ENCODE measurements around the gene CAMTA1. TPM values are rescaled to one million over a fixed set of nuclear protein-coding genes. Genes with fewer than 3 reads are reported as not detected.
"Not testable (repeated sequence)": the region's sequence is repeated elsewhere in the genome, so short reads cannot be mapped to it uniquely, and the experiment has no call there.

Gene CAMTA1
- total RNA-seq, 1 donor from 2014 or later, result 109 TPM

DNA sequence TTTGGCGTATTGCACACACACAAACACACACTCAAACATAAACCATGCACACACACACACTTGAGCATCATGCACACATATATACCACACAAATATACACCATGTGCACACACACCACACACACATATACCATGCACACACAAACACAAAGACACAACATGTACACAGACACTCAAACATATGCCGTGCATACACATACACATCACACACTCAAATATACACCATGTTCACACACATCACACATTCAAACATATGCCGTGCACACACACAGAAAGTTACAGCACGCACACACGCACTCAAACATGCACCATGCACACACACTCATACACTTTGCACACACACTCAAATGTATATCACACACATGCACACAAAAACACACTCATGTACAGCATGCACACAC is 361.5 kb downstream of the CAMTA1 start:
- no peaks in the 10 kb centered on the region for H3K4me1 Mint-ChIP-seq
- no peak overlapping the region for H3K27ac Mint-ChIP-seq (ENCODE audit: unreplicated experiment)
- H3K9me3 Mint-ChIP-seq, result no peaks in the 10 kb centered on the region
- no peaks in the 10 kb centered on the region for H3K27me3 Mint-ChIP-seq (ENCODE audit: low read depth)
- TF ChIP-seq, protein P1, sequence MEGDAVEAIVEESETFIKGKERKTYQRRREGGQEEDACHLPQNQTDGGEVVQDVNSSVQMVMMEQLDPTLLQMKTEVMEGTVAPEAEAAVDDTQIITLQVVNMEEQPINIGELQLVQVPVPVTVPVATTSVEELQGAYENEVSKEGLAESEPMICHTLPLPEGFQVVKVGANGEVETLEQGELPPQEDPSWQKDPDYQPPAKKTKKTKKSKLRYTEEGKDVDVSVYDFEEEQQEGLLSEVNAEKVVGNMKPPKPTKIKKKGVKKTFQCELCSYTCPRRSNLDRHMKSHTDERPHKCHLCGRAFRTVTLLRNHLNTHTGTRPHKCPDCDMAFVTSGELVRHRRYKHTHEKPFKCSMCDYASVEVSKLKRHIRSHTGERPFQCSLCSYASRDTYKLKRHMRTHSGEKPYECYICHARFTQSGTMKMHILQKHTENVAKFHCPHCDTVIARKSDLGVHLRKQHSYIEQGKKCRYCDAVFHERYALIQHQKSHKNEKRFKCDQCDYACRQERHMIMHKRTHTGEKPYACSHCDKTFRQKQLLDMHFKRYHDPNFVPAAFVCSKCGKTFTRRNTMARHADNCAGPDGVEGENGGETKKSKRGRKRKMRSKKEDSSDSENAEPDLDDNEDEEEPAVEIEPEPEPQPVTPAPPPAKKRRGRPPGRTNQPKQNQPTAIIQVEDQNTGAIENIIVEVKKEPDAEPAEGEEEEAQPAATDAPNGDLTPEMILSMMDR (conservative IDR thresholded peaks at IDR 0.05), result no peak
- H3K4me3 Mint-ChIP-seq, result no peak overlapping the region
- H3K36me3 Mint-ChIP-seq (ENCODE audit: low read depth), result no peaks in the 10 kb centered on the region
- no peak for DNase-seq (ENCODE audit: low read depth, low spot score)

DNA sequence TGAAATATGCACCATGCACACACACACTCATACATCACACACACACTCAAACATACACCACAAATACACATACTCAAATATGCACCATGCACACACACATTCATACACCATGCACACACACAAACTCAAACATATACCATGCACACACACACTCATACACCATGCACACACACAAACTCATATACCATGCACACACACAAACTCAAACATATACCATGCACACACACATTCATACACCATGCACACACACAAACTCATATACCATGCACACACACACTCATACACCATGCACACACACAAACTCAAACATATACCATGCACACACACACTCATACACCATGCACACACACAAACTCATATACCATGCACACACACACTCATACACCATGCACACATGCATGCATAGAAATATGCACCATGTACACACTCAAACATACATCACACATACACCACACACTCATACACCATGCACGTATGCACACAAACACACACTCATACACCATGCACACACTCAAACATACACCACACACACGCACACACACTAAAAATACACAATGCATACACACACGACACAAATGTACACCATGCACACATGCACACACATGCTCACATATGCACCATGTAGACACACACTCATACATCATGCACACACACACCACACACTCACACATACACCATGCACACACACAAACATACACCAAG is 362.5 kb downstream of the CAMTA1 start:
- not testable (repeated sequence) for H3K9me3 Mint-ChIP-seq; H3K4me1 Mint-ChIP-seq; H3K27ac Mint-ChIP-seq (ENCODE audit: unreplicated experiment); DNase-seq (ENCODE audit: low read depth, low spot score); H3K27me3 Mint-ChIP-seq (ENCODE audit: low read depth); H3K4me3 Mint-ChIP-seq; H3K36me3 Mint-ChIP-seq (ENCODE audit: low read depth)

DNA sequence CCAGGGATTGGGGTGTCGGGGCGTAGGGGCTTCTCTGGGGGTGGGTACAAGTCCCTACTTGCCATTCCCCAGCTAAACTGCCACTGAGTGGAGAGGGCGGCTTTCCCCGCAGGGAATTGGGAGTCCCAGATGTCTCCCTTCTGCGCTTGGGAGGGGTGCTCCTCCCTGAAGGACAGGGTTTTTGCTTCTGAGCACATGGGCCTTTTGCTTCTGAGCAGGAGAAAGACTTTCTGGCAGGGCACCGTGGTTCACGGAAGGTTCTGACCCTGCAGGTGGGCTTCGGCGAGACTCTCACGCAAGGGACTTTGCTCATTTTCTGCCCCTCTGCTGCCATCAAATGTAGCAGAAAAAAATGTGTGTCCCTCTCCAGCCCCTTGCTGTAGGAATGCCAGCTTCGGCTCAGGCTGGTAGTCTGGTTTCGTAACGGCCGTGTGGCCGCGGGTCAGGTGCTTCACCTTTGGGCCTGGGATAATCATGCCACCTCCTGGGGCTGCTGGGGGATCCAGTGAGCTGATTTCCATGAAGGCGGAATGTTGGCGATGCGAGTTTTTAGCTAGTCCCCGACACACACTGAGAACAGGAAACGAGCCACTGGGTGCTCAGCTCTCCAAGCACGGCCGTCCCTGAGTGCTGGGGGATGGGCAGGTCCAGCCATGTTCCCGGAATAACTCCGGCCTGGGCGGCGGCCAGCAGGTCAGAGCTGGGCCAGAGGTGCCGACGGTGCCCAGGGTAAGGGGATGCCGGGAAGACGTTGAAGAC is 364.0 kb downstream of the CAMTA1 start:
- peaks cover 5% of the 10 kb centered on the region for H3K27me3 Mint-ChIP-seq (ENCODE audit: low read depth)
- H3K27ac Mint-ChIP-seq (ENCODE audit: unreplicated experiment), result no peak overlapping the region
- DNase-seq (ENCODE audit: low read depth, low spot score), result no peak
- H3K4me3 Mint-ChIP-seq, result no peak overlapping the region
- H3K4me1 Mint-ChIP-seq, result peaks cover 6% of the 10 kb centered on the region
- TF ChIP-seq, protein P1 (conservative IDR thresholded peaks at IDR 0.05), result no peak
- no peaks in the 10 kb centered on the region for H3K36me3 Mint-ChIP-seq (ENCODE audit: low read depth)
- H3K9me3 Mint-ChIP-seq, result no peaks in the 10 kb centered on the region

DNA sequence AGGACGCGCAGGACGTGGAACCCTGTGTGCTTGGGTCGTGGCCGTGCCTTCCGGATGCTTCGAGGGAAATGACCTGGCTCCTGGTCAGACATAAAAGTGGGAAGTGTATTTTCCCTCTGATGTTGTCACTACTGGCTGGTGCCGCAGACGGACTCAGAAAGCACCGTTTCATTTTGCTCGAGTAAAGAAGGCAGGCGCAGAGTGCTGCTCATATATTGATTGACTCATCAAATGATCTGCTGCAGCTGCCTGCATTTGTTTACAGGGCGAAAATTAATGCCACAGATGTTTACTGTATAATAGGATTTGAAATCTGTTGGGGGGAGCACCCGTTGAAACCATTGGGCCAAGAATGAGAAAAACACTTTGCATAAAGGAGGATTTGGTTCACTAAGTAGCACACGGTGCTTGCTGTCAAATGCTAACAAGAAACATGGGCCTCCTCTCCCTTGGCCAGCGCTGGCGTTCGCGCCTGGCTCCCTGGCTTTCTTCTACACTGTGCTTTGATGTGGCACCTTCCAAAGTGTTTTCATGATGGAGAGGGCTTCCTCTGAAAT is 365.5 kb downstream of the CAMTA1 start:
- no peak overlapping the region for H3K4me3 Mint-ChIP-seq
- TF ChIP-seq, protein P1 (conservative IDR thresholded peaks at IDR 0.05), result no peak
- peaks cover 5% of the 10 kb centered on the region for H3K27me3 Mint-ChIP-seq (ENCODE audit: low read depth)
- no peaks in the 10 kb centered on the region for H3K9me3 Mint-ChIP-seq
- H3K27ac Mint-ChIP-seq (ENCODE audit: unreplicated experiment), result no peak overlapping the region
- H3K4me1 Mint-ChIP-seq, result peaks cover 6% of the 10 kb centered on the region
- no peaks in the 10 kb centered on the region for H3K36me3 Mint-ChIP-seq (ENCODE audit: low read depth)
- no peak for DNase-seq (ENCODE audit: low read depth, low spot score)

DNA sequence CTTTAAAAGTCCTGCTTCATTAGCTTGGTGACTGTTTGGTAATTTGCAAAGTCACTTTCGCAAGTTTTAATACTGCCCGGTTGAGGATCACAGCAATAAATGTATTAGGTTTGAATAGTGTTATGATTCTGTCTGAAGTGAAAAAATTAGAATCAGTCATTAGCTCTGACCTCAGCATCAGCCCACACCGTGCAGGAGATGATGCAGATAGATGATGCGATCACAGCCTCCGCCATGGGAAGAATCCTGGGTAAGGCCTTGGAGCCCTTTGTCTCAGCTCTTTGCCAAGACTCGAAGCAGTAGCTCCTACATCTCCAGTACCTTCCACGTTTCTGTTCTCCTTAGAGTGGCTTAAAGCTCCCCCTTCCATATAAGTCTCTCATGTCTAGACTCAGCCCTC is 366.7 kb downstream of the CAMTA1 start:
- peaks cover 5% of the 10 kb centered on the region for H3K27me3 Mint-ChIP-seq (ENCODE audit: low read depth)
- H3K9me3 Mint-ChIP-seq, result no peaks in the 10 kb centered on the region
- peaks cover 6% of the 10 kb centered on the region for H3K4me1 Mint-ChIP-seq
- H3K36me3 Mint-ChIP-seq (ENCODE audit: low read depth), result no peaks in the 10 kb centered on the region
- no peak overlapping the region for H3K27ac Mint-ChIP-seq (ENCODE audit: unreplicated experiment)
- TF ChIP-seq, protein P1 (conservative IDR thresholded peaks at IDR 0.05), result no peak
- H3K4me3 Mint-ChIP-seq, result no peak overlapping the region
- DNase-seq (ENCODE audit: low read depth, low spot score), result no peak

DNA sequence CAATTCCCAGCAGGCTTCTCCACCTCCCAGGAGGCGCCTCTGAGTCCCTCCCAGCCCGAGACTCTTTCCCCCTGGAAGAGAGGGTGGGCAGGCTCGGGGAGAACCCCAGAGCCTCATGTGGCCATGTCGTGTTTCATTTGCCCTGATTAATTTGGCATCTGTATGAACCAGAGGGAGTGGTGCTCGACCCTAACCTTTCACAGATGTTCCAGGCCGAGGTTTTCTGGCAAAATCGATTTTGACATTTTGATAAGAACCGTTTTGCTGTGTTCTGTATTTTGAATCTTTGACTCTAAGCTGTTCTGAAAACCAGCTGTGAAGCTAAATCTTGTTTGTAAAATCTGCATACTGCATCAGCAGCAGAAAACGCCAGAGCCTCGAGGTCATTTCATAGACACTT is 367.4 kb downstream of the CAMTA1 start:
- Mint-ChIP-seq H3K36me3 (ENCODE audit: low read depth) (no peaks in the 10 kb centered on the region), H3K4me3 (no peak overlapping the region), H3K4me1 (peaks cover 6% of the 10 kb centered on the region), H3K27me3 (ENCODE audit: low read depth) (peaks cover 5% of the 10 kb centered on the region), H3K27ac (ENCODE audit: unreplicated experiment) (no peak overlapping the region), H3K9me3 (no peaks in the 10 kb centered on the region)
- TF ChIP-seq, protein P1 (conservative IDR thresholded peaks at IDR 0.05), result no peak
- no peak for DNase-seq (ENCODE audit: low read depth, low spot score)

Measured in neural crest cell (in vitro differentiated cells).